CD4-positive, alpha-beta memory T cell (primary cell): ENCODE results near the gene SIGLEC14. TPM values are rescaled to one million over a fixed set of nuclear protein-coding genes. Genes with fewer than 3 reads are reported as not detected.

Source experiments
- CTCF ChIA-PET: fragments of 350-600 bp; sonication (Branson Sonifier 250); formaldehyde crosslinking; loops from one replicate; lab custom pipeline; 2021; ENCODE audit warnings: inconsistent platforms; ENCODE audit not compliant: partially characterized antibody; lab: Charles Lee
- POLR2A ChIA-PET: fragments of 350-600 bp; sonication (Branson Sonifier 250); formaldehyde crosslinking; loops from one replicate; lab custom pipeline; 2021; ENCODE audit not compliant: partially characterized antibody; lab: Charles Lee
- DNase-seq, 5 donors: peaks; one replicate each; pipeline versions ENCODE4 v3.0.0 to v3.0.0-alpha.2; 2020 to 2022; ENCODE audit warnings: mixed read lengths in 1 of 5
- H3K27ac ChIP-seq: one replicate; pipeline ENCODE4 v1.7.0; 2013; ENCODE audit warnings: low read depth, low read length
- H3K27me3 ChIP-seq: 2 replicates; pipeline ENCODE4 v1.7.0; 2013; ENCODE audit warnings: mild to moderate bottlenecking, low read length, moderate library complexity; ENCODE audit not compliant: insufficient read depth
- H3K36me3 ChIP-seq: 2 replicates; pipeline ENCODE4 v1.7.0; 2013; ENCODE audit warnings: mild to moderate bottlenecking, low read length, moderate library complexity; ENCODE audit not compliant: insufficient read depth
- H3K4me1 ChIP-seq: 2 replicates; pipeline ENCODE4 v1.7.0; 2013; ENCODE audit warnings: mild to moderate bottlenecking, low read length, moderate library complexity; ENCODE audit not compliant: insufficient read depth
- H3K4me3 ChIP-seq, 2 donors: one replicate each; pipeline ENCODE4 v1.7.0; 2013; ENCODE audit warnings: low read length in 2 of 2, mild to moderate bottlenecking in 1 of 2
- H3K9me3 ChIP-seq, 2 donors: one replicate each; pipeline ENCODE4 v1.7.0; 2013; ENCODE audit warnings: low read length in 2 of 2, control low read depth in 1 of 2; ENCODE audit not compliant: control insufficient read depth in 1 of 2
- H3K27ac Mint-ChIP-seq, 7 donors: one replicate each; pipeline ENCODE4 v1.8.0; 2020 to 2021; ENCODE audit warnings: mixed read lengths in 7 of 7, mild to moderate bottlenecking in 6 of 7, inconsistent platforms in 3 of 7, moderate library complexity in 3 of 7
- H3K27me3 Mint-ChIP-seq, 2 donors: one replicate each; pipeline ENCODE4 v1.8.0; 2020 to 2021; ENCODE audit warnings: mixed read lengths in 2 of 2
- H3K36me3 Mint-ChIP-seq, 2 donors: one replicate each; pipeline ENCODE4 v1.8.0; 2020 to 2021; ENCODE audit warnings: mixed read lengths in 2 of 2, inconsistent platforms in 1 of 2, mild to moderate bottlenecking in 1 of 2
- H3K4me1 Mint-ChIP-seq, 4 donors: one replicate each; pipeline ENCODE4 v1.8.0; 2020 to 2021; ENCODE audit warnings: mixed read lengths in 4 of 4, mild to moderate bottlenecking in 1 of 4
- H3K4me3 Mint-ChIP-seq, 8 donors: one replicate each; pipeline ENCODE4 v1.8.0; 2020 to 2021; ENCODE audit warnings: mixed read lengths in 8 of 8, mild to moderate bottlenecking in 7 of 8, moderate library complexity in 6 of 8, inconsistent platforms in 3 of 8
- H3K9me3 Mint-ChIP-seq, 8 donors: one replicate each; pipeline ENCODE4 v1.8.0; 2020 to 2021; ENCODE audit warnings: mixed read lengths in 8 of 8, mild to moderate bottlenecking in 5 of 8, inconsistent platforms in 3 of 8, moderate library complexity in 1 of 8
- intact Hi-C: fragments of 100-400 bp; cut with micrococcal nuclease; formaldehyde crosslinking; loops from one replicate; pipeline ENCODE4 v1.15.1; 2023
- polyA plus RNA-seq, 2 donors: library from polyadenylated mRNA; unstranded; fragments of 300-500 nt; fragmentation: Illumina TruSeq; gene quantifications; one replicate each; pipeline ENCODE4 v1.2.3, GENCODE V29; 2021
- total RNA-seq, 2 experiments: library from RNA; stranded (reverse); gene quantifications; one replicate each; pipeline ENCODE4 v1.2.3, GENCODE V29; 2021

SIGLEC14 gene
- total and polyA plus RNA-seq, 4 experiments from 2014 or later: 0.11 to 1.4 (median 0.69) TPM; not detected in 1

DNA sequence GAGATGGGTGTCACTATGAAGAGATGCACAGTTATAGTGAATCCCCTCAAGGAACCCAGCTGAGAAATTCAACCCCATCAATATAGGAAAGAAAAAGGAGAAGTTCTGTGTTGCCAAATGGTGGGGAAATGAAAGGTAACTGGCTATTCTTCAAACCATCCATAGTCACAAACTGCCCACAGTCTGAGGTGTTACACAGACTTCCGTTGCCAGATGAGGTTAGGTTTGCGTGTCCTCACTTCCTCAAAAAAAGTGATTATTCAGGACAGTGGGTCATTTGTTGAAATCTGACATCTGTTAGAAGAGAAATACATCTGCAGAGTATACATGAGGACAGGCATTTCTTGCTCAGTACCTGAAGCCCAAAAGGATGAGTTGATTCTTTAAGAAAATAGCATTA, 25.4 kb downstream of the SIGLEC14 start:
- intact Hi-C loops: no loop called here
- Histone ChIP-seq H3K27ac (no peak overlapping the region), H3K27me3 (no peaks in the 10 kb centered on the region), H3K4me1 (no peaks in the 10 kb centered on the region), H3K4me3 (no peak overlapping the region), H3K36me3 (no peaks in the 10 kb centered on the region), H3K9me3 (no peaks in the 10 kb centered on the region)
- ChIA-PET POLR2A (no interaction called here), CTCF (no interaction called here)
- H3K27me3 Mint-ChIP-seq: peaks cover 4 to 7% of the 10 kb centered on the region in 2 donors
- DNase-seq: no peak
- H3K9me3 Mint-ChIP-seq: peaks cover 0 to 3% (median 0%) of the 10 kb centered on the region in 8 donors
- H3K4me1 Mint-ChIP-seq: no peaks in the 10 kb centered on the region
- no peak overlapping the region for H3K4me3 Mint-ChIP-seq
- H3K27ac Mint-ChIP-seq: no peak overlapping the region
- no peaks in the 10 kb centered on the region for H3K36me3 Mint-ChIP-seq

DNA sequence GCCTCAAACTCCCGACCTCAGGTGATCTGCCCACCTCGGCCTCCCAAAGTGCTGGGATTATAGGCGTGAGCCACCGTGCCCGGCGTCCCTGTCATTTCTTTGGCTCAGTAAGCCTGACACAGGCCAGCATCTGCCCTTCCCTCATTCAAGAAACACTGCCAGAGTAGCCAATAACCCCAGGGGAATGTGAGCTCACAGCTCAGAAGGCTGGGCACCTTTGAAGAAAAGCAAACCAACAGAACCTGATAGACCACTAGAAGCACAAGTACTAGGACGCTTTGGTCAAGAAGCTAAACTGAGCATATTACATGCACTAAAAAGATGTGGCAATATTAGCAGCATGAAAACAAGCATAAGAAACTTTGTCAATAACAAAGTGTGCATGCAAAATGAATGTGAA, 30.6 kb downstream of the SIGLEC14 start:
- no peak overlapping the region for H3K4me3 ChIP-seq
- H3K27ac Mint-ChIP-seq: no peak overlapping the region
- no peaks in the 10 kb centered on the region for H3K36me3 ChIP-seq
- H3K27me3 ChIP-seq: no peaks in the 10 kb centered on the region
- no peak overlapping the region for H3K4me3 Mint-ChIP-seq
- peaks cover 4 to 30% (median 13%) of the 10 kb centered on the region in 8 donors for H3K9me3 Mint-ChIP-seq
- CTCF ChIA-PET: no interaction called here
- POLR2A ChIA-PET: no interaction called here
- intact Hi-C loops: no loop called here
- H3K9me3 ChIP-seq: no peaks in the 10 kb centered on the region
- H3K36me3 Mint-ChIP-seq: peaks cover 0 to 13% of the 10 kb centered on the region in 2 donors
- no peak for DNase-seq
- no peaks in the 10 kb centered on the region for H3K4me1 Mint-ChIP-seq
- no peaks in the 10 kb centered on the region for H3K4me1 ChIP-seq
- H3K27me3 Mint-ChIP-seq: peaks cover 20 to 24% of the 10 kb centered on the region in 2 donors
- H3K27ac ChIP-seq: no peak overlapping the region

DNA sequence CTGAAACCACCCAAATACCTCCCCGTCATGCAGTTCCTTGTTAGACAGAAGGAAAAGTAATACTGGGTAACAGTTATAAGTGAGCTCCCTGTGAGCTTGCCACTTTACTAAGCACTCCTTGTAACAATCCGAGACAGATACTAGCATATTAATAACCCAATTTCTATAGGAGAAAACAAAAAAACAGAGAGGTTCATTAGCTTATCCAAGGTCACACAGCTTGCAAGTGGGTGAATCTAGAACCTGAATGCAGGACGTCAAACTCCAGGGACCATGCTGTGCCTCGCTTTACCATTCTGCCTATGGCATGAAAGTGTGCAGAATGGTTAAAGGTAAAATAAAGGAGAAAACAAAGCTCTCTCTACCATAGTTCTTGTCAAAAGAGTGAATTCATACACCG, 31.8 kb downstream of the SIGLEC14 start:
- POLR2A ChIA-PET: no interaction called here
- H3K36me3 ChIP-seq: no peaks in the 10 kb centered on the region
- H3K27ac ChIP-seq: no peak overlapping the region
- H3K9me3 Mint-ChIP-seq: peaks cover 4 to 31% (median 14%) of the 10 kb centered on the region in 8 donors
- H3K27ac Mint-ChIP-seq: no peak overlapping the region
- intact Hi-C loops: no loop called here
- peaks cover 24 to 25% of the 10 kb centered on the region in 2 donors for H3K27me3 Mint-ChIP-seq
- H3K27me3 ChIP-seq: no peaks in the 10 kb centered on the region
- CTCF ChIA-PET: interaction anchor here (1.3 kb wide), 2 partner anchors 9 to 43 kb away, joined by 3 to 5 read pairs; no protein-coding TSS in a partner anchor
- H3K4me1 ChIP-seq: no peaks in the 10 kb centered on the region
- no peak for DNase-seq
- H3K4me3 Mint-ChIP-seq: no peak overlapping the region
- H3K4me1 Mint-ChIP-seq: no peaks in the 10 kb centered on the region
- peaks cover 0 to 14% of the 10 kb centered on the region in 2 donors for H3K36me3 Mint-ChIP-seq
- H3K4me3 ChIP-seq: no peak overlapping the region
- no peaks in the 10 kb centered on the region for H3K9me3 ChIP-seq

DNA sequence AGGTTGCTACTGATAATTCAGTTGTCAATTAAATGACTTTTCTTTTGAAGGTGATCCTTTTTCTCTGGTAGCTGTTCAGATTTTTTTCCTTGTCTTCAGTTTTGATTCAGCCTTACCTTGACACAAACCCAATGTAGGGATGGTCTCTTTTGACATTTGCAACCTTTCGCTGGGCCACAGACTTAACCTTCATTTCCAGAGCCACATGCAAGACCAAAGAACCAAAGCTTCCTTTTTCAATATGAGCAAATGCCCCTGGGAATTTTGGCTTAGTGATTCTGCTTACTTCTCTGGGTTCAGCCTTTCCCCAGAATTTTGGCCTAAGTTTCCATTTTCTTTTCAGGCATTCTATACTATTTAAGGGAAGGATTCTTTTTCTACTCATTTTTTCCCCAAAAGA, 36.0 kb downstream of the SIGLEC14 start:
- no peak for DNase-seq
- ChIA-PET POLR2A (no interaction called here), CTCF (no interaction called here)
- intact Hi-C loops: no loop called here
- Histone ChIP-seq H3K27ac (no peak overlapping the region), H3K4me3 (no peak overlapping the region), H3K27me3 (no peaks in the 10 kb centered on the region), H3K4me1 (no peaks in the 10 kb centered on the region), H3K36me3 (no peaks in the 10 kb centered on the region), H3K9me3 (no peaks in the 10 kb centered on the region)
- no peaks in the 10 kb centered on the region for H3K4me1 Mint-ChIP-seq
- no peak overlapping the region for H3K27ac Mint-ChIP-seq
- peaks cover 4 to 39% (median 20%) of the 10 kb centered on the region in 8 donors for H3K9me3 Mint-ChIP-seq
- peaks cover 0 to 14% of the 10 kb centered on the region in 2 donors for H3K36me3 Mint-ChIP-seq
- no peak overlapping the region for H3K4me3 Mint-ChIP-seq
- H3K27me3 Mint-ChIP-seq: peaks cover 30 to 33% of the 10 kb centered on the region in 2 donors

DNA sequence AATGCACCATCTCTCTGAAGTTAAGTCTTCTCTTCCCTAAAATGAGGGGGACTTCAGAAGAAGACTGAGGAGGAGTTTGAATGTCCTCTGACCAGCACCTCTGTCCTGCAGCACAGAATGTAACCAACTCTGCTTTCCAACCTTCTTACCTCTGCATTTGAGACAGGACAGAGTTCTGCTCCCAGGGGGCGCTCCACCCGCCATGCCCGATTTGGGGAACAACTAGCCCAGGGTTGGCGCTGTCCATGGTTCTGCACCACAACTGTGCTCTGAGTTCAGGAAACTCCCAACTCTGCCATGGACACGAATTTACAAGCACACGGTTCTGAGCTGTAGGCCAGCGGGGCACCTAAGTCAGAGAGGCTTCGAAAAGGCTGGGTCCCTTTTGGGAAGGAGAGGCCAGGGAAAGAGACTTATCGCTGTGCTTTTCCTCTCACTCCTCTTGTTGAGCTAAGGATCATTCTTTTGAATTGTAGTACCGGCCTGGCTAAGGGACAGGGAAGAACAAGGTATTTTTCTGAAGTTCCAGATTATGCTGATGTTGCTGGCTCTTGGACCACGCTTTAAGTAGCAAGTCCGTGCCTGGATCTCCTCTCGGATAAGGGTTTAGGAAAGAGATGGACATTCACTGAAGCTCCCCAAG, 38.6 kb downstream of the SIGLEC14 start:
- H3K27ac ChIP-seq: no peak overlapping the region
- Mint-ChIP-seq H3K4me1 (no peaks in the 10 kb centered on the region), H3K27me3 (peaks cover 22 to 35% of the 10 kb centered on the region in 2 donors), H3K27ac (no peak overlapping the region), H3K4me3 (no peak overlapping the region), H3K36me3 (peaks cover 0 to 20% of the 10 kb centered on the region in 2 donors), H3K9me3 (peaks cover 4 to 41% (median 19%) of the 10 kb centered on the region in 8 donors)
- ChIA-PET CTCF (interaction anchor here (1.0 kb wide), 1 partner anchor 49 kb away, joined by 3 read pairs; no protein-coding TSS in a partner anchor), POLR2A (no interaction called here)
- peaks cover 3% of the 10 kb centered on the region for H3K27me3 ChIP-seq
- H3K4me3 ChIP-seq: no peak overlapping the region
- intact Hi-C loops: no loop called here
- H3K4me1 ChIP-seq: no peaks in the 10 kb centered on the region
- H3K9me3 ChIP-seq: no peaks in the 10 kb centered on the region
- no peaks in the 10 kb centered on the region for H3K36me3 ChIP-seq
- peak in 4 of 5 donors; percentile 23 to 38 (median 32) for DNase-seq

DNA sequence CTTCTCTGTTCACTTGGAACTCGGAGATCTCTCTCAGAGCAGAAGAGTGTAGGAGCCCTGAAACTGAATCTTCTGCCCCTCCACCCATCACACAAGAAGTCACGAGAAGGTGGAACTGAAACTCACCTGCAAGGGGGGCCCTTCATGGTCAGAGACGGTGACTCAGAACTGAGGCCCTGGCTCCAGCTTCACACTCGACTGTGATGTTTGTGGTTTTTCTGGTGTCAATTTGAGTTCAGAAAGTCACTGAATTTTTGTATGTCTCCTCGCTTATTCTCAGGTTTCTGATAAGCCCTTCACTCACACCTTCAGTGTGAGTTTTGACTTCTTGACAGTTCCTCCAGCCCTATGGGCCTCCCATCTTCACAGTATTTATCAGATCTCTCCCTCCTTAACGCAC, 39.5 kb downstream of the SIGLEC14 start:
- no peak for DNase-seq
- H3K27ac ChIP-seq: no peak overlapping the region
- no peaks in the 10 kb centered on the region for H3K4me1 ChIP-seq

DNA sequence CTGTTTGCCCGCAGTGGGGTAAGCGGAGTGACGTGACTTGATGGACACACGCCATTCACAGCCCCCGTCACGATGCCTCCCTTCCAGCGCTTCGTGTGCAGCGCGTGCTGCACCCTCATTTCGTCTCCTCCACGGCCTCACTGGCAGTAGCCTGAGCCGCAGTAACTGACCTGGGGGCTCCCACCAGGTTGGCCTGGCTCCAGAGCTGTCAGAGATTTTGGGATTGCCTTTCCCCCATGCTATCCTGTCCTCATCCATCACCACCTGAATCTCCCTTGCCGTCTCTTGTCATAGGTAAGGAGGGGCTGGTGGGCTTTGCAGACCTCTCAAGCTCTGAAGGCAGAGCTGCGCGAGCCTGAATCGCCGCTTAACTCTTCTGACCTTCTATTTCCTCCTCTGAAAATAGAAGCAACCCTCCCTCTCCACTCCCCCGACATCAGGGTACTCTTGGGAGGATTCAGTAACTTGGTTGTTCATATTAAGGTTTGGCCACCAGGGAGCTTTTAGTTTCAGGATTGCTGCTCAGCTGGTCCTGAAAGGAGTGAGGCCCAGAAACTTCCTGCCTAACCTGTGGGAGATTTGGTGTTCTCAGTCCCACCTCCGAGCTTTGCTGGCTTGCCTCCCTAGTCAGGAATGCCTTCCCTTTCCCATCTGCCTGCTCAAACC, 44.3 kb downstream of the SIGLEC14 start:
- Mint-ChIP-seq H3K36me3 (peaks cover 0 to 21% of the 10 kb centered on the region in 2 donors), H3K27ac (peak overlapping the region in 1 of 7 donors; percentile 40), H3K4me3 (no peak overlapping the region), H3K9me3 (peaks cover 0 to 23% (median 8%) of the 10 kb centered on the region in 8 donors), H3K27me3 (peaks cover 29 to 37% of the 10 kb centered on the region in 2 donors), H3K4me1 (no peaks in the 10 kb centered on the region)
- CTCF ChIA-PET: interaction anchor here (0.6 kb wide), 1 partner anchor 1332 kb away, joined by 3 read pairs; no protein-coding TSS in a partner anchor
- POLR2A ChIA-PET: no interaction called here
- Histone ChIP-seq H3K9me3 (no peaks in the 10 kb centered on the region), H3K36me3 (no peaks in the 10 kb centered on the region), H3K27me3 (peaks cover 11% of the 10 kb centered on the region), H3K27ac (no peak overlapping the region), H3K4me3 (no peak overlapping the region), H3K4me1 (no peaks in the 10 kb centered on the region)
- intact Hi-C loops: no loop called here
- no peak for DNase-seq

More for the DNA sequence above, 39.5 kb downstream of the SIGLEC14 start:
- H3K27me3 Mint-ChIP-seq: peaks cover 24 to 37% of the 10 kb centered on the region in 2 donors
- peaks cover 0 to 21% of the 10 kb centered on the region in 2 donors for H3K36me3 Mint-ChIP-seq
- Histone ChIP-seq H3K27me3 (peaks cover 8% of the 10 kb centered on the region), H3K4me3 (no peak overlapping the region), H3K36me3 (no peaks in the 10 kb centered on the region), H3K9me3 (no peaks in the 10 kb centered on the region)
- POLR2A ChIA-PET: no interaction called here
- no peaks in the 10 kb centered on the region for H3K4me1 Mint-ChIP-seq
- intact Hi-C loops: no loop called here
- CTCF ChIA-PET: no interaction called here
- peak overlapping the region in 1 of 8 donors; percentile 2 for H3K4me3 Mint-ChIP-seq
- H3K27ac Mint-ChIP-seq: no peak overlapping the region
- H3K9me3 Mint-ChIP-seq: peaks cover 0 to 34% (median 14%) of the 10 kb centered on the region in 8 donors
